AG04450 (cell line): ENCODE measurements around the gene DPP4. TPM values are rescaled to one million over a fixed set of nuclear protein-coding genes. Genes with fewer than 3 reads are reported as not detected.

Source experiments
- CTCF ChIA-PET: fragments of 300-600, 350-600 bp; formaldehyde crosslinking; extraction: SDS; loops from one replicate; lab custom pipeline; 2022; ENCODE audit warnings: antibody characterized with exemption, inconsistent platforms; lab: Charles Lee
- POLR2A ChIA-PET: fragments of 350-600 bp; formaldehyde crosslinking; extraction: SDS; loops from one replicate; lab custom pipeline; 2021; ENCODE audit warnings: antibody characterized with exemption, inconsistent platforms; lab: Yijun Ruan, JAX
- DNase-seq: peaks from one replicate; pipeline ENCODE4 v3.0.0-alpha.2; 2011; ENCODE audit warnings: low read depth, low spot score
- H3K27ac ChIP-seq: one replicate; pipeline ENCODE4 v1.5.1; 2012; ENCODE audit warnings: low read depth, low read length, control low read depth
- H3K27me3 ChIP-seq: one replicate; pipeline ENCODE4 v1.6.0; 2012; ENCODE audit warnings: low read length; ENCODE audit not compliant: control insufficient read depth, insufficient read depth
- H3K4me3 ChIP-seq: 2 replicates; pipeline ENCODE4 v1.5.1; 2011; ENCODE audit warnings: mild to moderate bottlenecking, low read depth, low read length, control low read depth
- H3K9me3 ChIP-seq: 2 replicates; pipeline ENCODE4 v1.5.1; 2012; ENCODE audit warnings: low read length; ENCODE audit not compliant: control insufficient read depth, insufficient read depth
- polyA plus RNA-seq: library from polyadenylated mRNA; depleted of rRNA; stranded (reverse); fragments of >200 nt; gene quantifications from 2 replicates; pipeline ENCODE4 v1.2.3, GENCODE V29; 2011
- TF ChIP-seq, protein P1 (sequence below): IDR thresholded peaks from 2 replicates; pipeline ENCODE4 v1.5.1; 2011; ENCODE audit warnings: low read depth, low read length, control low read depth, inconsistent platforms

Gene DPP4
- polyA plus RNA-seq, 1 experiment = 61.0 TPM

DNA sequence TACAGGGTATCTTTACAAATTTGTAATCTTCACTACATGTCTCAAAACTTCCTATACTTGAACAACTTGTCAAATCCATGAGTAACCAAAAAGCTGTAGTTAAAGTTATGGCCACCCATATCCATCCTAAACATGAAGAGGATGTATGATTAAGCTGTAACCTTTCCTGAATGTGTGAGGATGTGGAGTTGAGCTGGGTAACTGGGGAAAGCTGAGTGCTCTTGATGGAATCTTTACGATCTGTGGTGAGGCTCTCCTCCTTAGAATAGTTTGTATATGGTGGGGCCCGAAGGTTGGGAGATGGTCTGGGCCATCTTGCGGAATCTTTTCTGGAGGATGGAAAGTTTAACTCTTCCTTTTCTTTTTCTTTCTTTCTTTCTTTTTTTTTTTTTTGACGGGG is 29.4 kb downstream of the DPP4 start:
- POLR2A ChIA-PET = no interaction called here
- Histone ChIP-seq H3K27me3 (no peaks in the 10 kb centered on the region), H3K4me3 (no peak overlapping the region), H3K27ac (no peak overlapping the region), H3K9me3 (no peaks in the 10 kb centered on the region)
- TF ChIP-seq, protein P1, sequence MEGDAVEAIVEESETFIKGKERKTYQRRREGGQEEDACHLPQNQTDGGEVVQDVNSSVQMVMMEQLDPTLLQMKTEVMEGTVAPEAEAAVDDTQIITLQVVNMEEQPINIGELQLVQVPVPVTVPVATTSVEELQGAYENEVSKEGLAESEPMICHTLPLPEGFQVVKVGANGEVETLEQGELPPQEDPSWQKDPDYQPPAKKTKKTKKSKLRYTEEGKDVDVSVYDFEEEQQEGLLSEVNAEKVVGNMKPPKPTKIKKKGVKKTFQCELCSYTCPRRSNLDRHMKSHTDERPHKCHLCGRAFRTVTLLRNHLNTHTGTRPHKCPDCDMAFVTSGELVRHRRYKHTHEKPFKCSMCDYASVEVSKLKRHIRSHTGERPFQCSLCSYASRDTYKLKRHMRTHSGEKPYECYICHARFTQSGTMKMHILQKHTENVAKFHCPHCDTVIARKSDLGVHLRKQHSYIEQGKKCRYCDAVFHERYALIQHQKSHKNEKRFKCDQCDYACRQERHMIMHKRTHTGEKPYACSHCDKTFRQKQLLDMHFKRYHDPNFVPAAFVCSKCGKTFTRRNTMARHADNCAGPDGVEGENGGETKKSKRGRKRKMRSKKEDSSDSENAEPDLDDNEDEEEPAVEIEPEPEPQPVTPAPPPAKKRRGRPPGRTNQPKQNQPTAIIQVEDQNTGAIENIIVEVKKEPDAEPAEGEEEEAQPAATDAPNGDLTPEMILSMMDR = no peak
- DNase-seq = no peak
- CTCF ChIA-PET = no interaction called here

DNA sequence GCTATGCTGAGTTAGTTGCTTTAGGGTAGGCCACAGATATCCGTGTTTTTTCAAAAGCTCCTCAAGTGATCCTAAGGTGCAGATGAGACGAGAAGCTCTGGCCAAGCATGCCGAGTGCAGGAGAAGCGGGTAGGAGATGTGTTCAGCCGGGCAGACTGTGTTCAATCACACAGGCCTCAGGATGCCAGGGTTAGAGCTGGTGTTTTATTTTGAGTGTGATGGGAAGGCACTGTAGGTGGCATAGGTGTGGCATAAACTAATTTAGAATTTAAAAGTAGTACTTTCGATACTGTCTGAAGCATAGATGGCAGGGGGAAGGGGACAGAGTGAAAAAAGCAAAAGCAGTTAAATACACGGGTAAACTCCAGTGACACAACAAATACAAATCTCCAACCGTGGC is 30.9 kb downstream of the DPP4 start:
- no peak overlapping the region for H3K27ac ChIP-seq
- CTCF ChIA-PET = interaction anchor here (0.8 kb wide), 1 partner anchor 97 kb away, joined by 3 read pairs; no protein-coding TSS in a partner anchor
- DNase-seq = no peak

DNA sequence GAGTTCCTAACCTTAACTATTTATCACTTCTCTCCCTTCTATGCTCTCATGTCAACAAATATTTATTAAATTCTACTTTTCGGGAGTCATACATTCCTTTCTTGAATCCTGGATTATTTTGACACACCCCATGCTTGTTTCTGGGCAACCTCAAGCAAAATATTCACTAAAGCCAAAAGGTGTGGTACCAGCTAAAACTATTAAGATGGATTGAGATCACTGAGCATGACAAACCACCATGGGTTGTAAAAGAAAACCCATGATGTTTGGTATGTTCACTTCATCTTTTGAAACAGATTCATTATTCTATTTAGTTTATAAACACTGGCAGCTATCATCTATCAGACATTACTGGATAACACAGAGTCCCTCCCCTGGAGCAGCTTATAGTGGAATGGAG is 32.5 kb downstream of the DPP4 start:
- POLR2A ChIA-PET = no interaction called here
- no peaks in the 10 kb centered on the region for H3K9me3 ChIP-seq
- no peaks in the 10 kb centered on the region for H3K27me3 ChIP-seq
- no peak for DNase-seq
- H3K27ac ChIP-seq = no peak overlapping the region
- TF ChIP-seq, protein P1 = no peak
- CTCF ChIA-PET = interaction anchor here (1.1 kb wide), 1 partner anchor 112 kb away, joined by 3 read pairs; no protein-coding TSS in a partner anchor
- H3K4me3 ChIP-seq = no peak overlapping the region

More for the DNA sequence above, 30.9 kb downstream of the DPP4 start:
- POLR2A ChIA-PET = no interaction called here
- no peaks in the 10 kb centered on the region for H3K9me3 ChIP-seq
- TF ChIP-seq, protein P1 = no peak
- no peaks in the 10 kb centered on the region for H3K27me3 ChIP-seq
- H3K4me3 ChIP-seq = no peak overlapping the region

DNA sequence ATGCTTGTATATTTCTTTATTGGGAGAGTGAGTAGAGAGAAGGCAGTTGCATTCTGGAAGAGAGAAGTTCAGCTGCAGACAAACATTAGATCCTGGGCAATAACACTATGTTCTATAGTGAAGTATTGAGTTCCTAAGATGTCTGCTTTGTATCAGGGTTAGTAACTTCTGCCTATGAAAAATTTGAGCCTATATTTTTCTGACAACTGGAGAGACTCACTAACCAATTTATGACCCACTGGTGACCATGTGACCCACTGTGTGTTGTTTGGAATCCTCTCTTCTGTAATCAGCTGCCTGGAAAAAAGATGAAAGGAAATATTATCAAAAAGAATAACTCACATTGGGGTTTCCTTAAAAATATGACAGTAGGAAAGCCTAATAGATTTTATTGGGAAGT is 35.3 kb downstream of the DPP4 start:
- TF ChIP-seq, protein P1 = no peak
- ChIA-PET CTCF (no interaction called here), POLR2A (no interaction called here)
- no peak overlapping the region for H3K4me3 ChIP-seq
- no peak overlapping the region for H3K27ac ChIP-seq
- H3K27me3 ChIP-seq = no peaks in the 10 kb centered on the region
- no peaks in the 10 kb centered on the region for H3K9me3 ChIP-seq
- no peak for DNase-seq

DNA sequence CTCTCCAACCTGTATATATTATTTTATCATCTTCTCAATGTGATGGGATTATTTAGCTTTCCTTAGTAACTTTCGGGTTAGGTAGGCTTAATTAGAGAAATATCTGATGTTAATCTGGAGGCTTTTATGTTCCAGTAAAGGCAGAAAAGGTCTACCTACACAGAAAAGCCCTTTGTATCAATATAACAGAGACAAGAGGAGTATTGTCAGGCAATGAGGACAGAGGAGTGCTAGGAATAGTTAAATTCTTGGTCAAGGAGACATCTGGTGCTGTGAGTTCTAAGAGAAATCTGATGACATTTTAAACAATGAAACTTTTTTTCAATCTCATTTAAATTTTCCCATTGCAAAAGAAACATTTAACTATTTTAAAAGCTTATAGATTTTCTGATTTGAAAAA is 36.1 kb downstream of the DPP4 start:
- H3K27ac ChIP-seq = no peak overlapping the region
- no peak overlapping the region for H3K4me3 ChIP-seq
- TF ChIP-seq, protein P1 = no peak
- ChIA-PET POLR2A (no interaction called here), CTCF (interaction anchor here (1.6 kb wide), 1 partner anchor 14 kb away, joined by 4 read pairs; no protein-coding TSS in a partner anchor)
- no peaks in the 10 kb centered on the region for H3K27me3 ChIP-seq
- DNase-seq = no peak
- no peaks in the 10 kb centered on the region for H3K9me3 ChIP-seq
